Measurements from ENCODE around the gene FOXJ3. TPM values are rescaled to one million over a fixed set of nuclear protein-coding genes. Genes with fewer than 3 reads are reported as not detected.

Gene FOXJ3
- total RNA-seq, 4 donors from 2014 or later, result 39.4 to 81.0 (median 56.3) TPM

- intact Hi-C loops (cut with DNase I; ENCODE audit: low total_unique reads) (no loop called here), in situ Hi-C loops (cut with MboI; ENCODE audit: low sequenced_read_pairs in 4 of 4) (no loop called here)
- no peak for ATAC-seq
- no peak for TF ChIP-seq CTCF (IDR thresholded peaks at IDR 0.05 in 4 of 5, conservative IDR thresholded peaks at IDR 0.05 in 1 of 5)
- TF ChIP-seq POLR2A (IDR thresholded peaks at IDR 0.05), result no peak
- H3K4me3 ChIP-seq, result no peak overlapping the region
- no peaks in the 10 kb centered on the region for H3K27me3 ChIP-seq
- H3K9me3 ChIP-seq, result no peaks in the 10 kb centered on the region
- H3K27ac ChIP-seq, result no peak overlapping the region
- no peaks in the 10 kb centered on the region for H3K4me1 ChIP-seq
- peaks cover 2 to 23% of the 10 kb centered on the region in 2 donors for H3K36me3 ChIP-seq
- no peak for DNase-seq
These were observed 148.9 kb downstream of the FOXJ3 start for GRCh38 chr1:42186152-42186551.

- TF ChIP-seq CTCF (IDR thresholded peaks at IDR 0.05 in 4 of 5, conservative IDR thresholded peaks at IDR 0.05 in 1 of 5) (no peak), POLR2A (IDR thresholded peaks at IDR 0.05) (no peak)
- no peak for ATAC-seq
- in situ Hi-C loops (cut with MboI; ENCODE audit: low sequenced_read_pairs in 4 of 4) (no loop called here), intact Hi-C loops (cut with DNase I; ENCODE audit: low total_unique reads) (no loop called here)
- H3K27ac ChIP-seq, result no peak overlapping the region
- H3K4me3 ChIP-seq, result no peak overlapping the region
- no peak for DNase-seq
- no peaks in the 10 kb centered on the region for H3K9me3 ChIP-seq
- H3K4me1 ChIP-seq, result no peaks in the 10 kb centered on the region
- peaks cover 2 to 20% of the 10 kb centered on the region in 2 donors for H3K36me3 ChIP-seq
- no peaks in the 10 kb centered on the region for H3K27me3 ChIP-seq
These were observed 150.4 kb downstream of the FOXJ3 start for GRCh38 chr1:42184616-42185015.

- H3K36me3 ChIP-seq, result peaks cover 2 to 20% of the 10 kb centered on the region in 2 donors
- in situ Hi-C loops (cut with MboI; ENCODE audit: low sequenced_read_pairs in 4 of 4), result no loop called here
- TF ChIP-seq CTCF (IDR thresholded peaks at IDR 0.05 in 4 of 5, conservative IDR thresholded peaks at IDR 0.05 in 1 of 5) (no peak), POLR2A (IDR thresholded peaks at IDR 0.05) (no peak)
- no peak for ATAC-seq
- no peaks in the 10 kb centered on the region for H3K27me3 ChIP-seq
- H3K4me3 ChIP-seq, result no peak overlapping the region
- H3K27ac ChIP-seq, result no peak overlapping the region
- no peak for DNase-seq
- H3K4me1 ChIP-seq, result no peaks in the 10 kb centered on the region
- no peaks in the 10 kb centered on the region for H3K9me3 ChIP-seq
- intact Hi-C loops (cut with DNase I; ENCODE audit: low total_unique reads), result no loop called here
These were observed 151.1 kb downstream of the FOXJ3 start for GRCh38 chr1:42183957-42184268.

- intact Hi-C loops (cut with DNase I; ENCODE audit: low total_unique reads) (no loop called here), in situ Hi-C loops (cut with MboI; ENCODE audit: low sequenced_read_pairs in 4 of 4) (no loop called here)
- no peak for ATAC-seq
- Histone ChIP-seq H3K36me3 (peaks cover 1 to 20% of the 10 kb centered on the region in 2 donors), H3K27ac (no peak overlapping the region), H3K4me1 (no peaks in the 10 kb centered on the region), H3K9me3 (no peaks in the 10 kb centered on the region), H3K27me3 (no peaks in the 10 kb centered on the region), H3K4me3 (no peak overlapping the region)
- no peak for DNase-seq
- TF ChIP-seq CTCF (IDR thresholded peaks at IDR 0.05 in 4 of 5, conservative IDR thresholded peaks at IDR 0.05 in 1 of 5) (no peak), POLR2A (IDR thresholded peaks at IDR 0.05) (no peak)
These were observed 151.7 kb downstream of the FOXJ3 start for GRCh38 chr1:42183210-42183956.

- H3K9me3 ChIP-seq, result no peaks in the 10 kb centered on the region
- peaks cover 0 to 18% of the 10 kb centered on the region in 2 donors for H3K36me3 ChIP-seq
- H3K4me3 ChIP-seq, result no peak overlapping the region
- no peaks in the 10 kb centered on the region for H3K4me1 ChIP-seq
- intact Hi-C loops (cut with DNase I; ENCODE audit: low total_unique reads) (no loop called here), in situ Hi-C loops (cut with MboI; ENCODE audit: low sequenced_read_pairs in 4 of 4) (no loop called here)
- TF ChIP-seq POLR2A (IDR thresholded peaks at IDR 0.05) (no peak), CTCF (IDR thresholded peaks at IDR 0.05 in 4 of 5, conservative IDR thresholded peaks at IDR 0.05 in 1 of 5) (no peak)
- DNase-seq (no peak), ATAC-seq (no peak)
- no peak overlapping the region for H3K27ac ChIP-seq
- no peaks in the 10 kb centered on the region for H3K27me3 ChIP-seq
These were observed 153.3 kb downstream of the FOXJ3 start for GRCh38 chr1:42181687-42182086.
